HG03103 (cell line): ENCODE measurements around the gene ADIRF.

Source experiments
- ATAC-seq: cut with Tn5 transposase; IDR thresholded peaks from one replicate; pipeline ENCODE4 v1.9.1; 2021; ENCODE audit warnings: low read depth; ENCODE audit not compliant: unreplicated experiment

ADIRF gene

DNA sequence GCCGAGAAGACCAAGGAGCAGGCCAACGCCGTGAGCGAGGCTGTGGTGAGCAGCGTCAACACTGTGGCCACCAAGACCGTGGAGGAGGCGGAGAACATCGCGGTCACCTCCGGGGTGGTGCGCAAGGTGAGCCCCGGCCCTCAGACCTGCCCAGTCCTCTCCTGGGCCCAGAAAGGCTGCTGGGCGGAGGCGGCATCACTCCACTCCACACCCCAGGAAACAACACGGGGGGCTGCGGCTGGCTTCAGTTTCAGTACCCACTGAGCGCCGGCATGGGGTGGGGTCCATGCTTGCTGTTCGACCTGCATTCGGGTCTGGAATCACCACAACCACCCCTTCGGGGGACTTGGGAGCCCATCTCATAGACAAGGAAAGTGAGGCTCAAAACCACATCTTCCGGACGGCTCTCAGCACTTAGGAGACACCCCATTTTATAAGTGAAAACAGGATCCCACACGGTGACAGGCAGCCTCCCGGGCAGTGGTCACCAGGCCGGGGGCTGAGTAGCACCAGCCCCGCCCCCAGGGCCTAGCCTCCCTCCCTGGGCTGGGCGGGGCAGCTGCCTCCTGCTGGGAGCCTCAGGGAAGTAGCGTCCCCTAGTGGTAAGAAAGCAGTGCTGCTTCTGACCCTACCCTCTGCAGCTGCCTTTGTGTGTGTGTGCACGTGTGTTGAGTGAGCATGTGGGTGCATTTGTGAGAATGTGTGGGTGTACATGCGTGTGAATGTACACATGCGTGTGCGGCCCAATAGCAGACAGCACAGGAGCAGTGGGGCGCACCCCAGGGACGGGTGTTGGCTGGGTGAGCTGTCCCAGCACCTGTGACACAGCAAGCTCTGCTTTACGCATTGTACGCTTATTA, 8.0 kb upstream of the ADIRF start:
- peak; percentile 78 for ATAC-seq

DNA sequence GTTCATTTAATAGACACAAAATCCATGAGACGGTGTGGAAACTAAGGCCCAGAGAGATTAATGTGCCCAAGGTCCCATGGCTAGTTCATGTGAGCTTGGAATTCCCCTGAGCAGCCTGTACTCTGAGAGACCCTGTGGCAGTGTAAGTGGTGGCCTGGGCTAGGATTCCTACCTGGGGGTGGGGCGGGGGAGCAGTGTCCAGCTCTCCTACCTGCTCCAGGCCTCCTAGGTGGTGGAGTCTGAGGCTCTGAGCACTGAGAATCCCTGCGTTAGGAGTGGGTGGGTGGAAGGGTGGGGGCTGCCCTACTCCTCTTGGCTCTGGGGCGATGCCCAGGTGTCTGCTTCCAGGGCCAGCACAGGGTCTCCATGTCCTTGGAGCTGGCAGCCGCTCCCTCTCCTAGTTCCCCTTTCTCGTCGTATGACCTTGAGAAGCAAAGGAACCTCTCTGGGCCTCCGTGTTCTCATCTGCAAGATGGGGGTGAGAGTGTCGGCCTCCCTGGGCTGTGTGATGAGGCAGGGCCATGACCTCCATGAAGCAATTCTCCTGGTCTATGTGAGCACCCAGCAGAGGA, 7.3 kb upstream of the ADIRF start:
- no peak for ATAC-seq

DNA sequence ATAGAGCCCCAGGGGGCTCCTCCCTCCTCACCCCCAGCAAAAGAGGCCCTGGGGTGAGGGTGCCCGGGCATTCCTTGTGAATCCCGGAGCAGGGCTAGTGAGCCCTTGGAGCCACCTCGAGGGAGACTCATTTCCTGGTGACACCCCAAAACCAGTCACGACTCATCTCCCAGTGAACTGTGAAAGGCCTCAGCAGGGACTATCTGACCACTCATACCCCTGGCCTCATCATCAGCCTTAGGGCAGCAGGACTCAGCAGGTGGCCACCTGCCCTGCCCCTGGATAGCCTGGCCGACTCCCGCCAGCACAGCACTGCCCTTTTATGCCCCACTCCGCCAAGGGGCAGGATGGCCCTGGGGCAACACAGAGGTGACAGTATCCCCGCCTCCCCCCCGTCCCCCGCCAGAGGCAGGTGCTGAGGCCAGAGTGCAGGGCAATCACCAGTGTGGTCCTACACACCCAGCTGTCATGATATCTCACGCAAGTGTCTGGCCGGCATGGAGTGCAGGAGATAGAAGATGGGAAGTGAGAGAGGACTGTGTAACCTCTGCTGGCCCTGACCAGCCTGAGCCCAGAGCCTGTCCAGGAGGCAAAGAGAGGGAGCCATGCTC, 6.7 kb upstream of the ADIRF start:
- no peak for ATAC-seq

DNA sequence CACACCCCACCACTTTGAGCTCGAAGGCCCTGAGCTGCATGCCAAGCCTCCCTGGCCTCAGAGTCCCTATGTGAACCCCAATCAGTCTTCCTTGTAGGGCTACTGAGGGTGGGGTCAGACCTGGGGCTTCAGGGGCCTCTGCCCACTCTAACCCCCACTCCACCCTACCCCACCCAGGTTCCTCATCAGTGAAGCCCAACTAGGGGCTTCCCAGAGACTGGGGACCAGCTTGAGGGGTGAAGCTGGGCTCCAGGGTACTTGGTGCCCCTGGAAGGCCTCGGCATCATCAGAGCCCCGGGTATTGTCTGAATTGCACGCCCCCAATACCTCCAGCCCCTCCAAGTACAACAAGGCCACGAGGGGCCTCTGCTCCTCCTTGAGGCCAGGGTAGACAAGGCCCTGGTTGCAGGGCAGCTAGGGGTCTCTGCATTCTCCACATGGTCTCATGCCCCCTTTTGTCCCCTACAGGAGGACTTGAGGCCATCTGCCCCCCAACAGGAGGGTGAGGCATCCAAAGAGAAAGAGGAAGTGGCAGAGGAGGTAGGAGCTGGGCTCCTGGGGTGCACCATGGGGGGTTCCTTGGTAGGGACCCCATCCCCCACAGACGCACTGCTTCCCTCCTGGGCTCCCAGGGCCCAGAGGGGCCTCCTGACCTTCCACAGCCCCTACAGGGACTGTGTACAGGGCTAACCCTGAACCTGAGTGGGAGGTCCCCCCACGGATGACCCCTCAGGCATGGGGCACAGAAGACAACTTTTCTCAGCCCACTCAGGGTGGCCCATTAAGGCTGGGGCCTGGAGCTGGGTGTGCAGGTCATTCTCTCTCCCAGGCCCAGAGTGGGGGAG, 5.9 kb upstream of the ADIRF start:
- ATAC-seq: no peak

DNA sequence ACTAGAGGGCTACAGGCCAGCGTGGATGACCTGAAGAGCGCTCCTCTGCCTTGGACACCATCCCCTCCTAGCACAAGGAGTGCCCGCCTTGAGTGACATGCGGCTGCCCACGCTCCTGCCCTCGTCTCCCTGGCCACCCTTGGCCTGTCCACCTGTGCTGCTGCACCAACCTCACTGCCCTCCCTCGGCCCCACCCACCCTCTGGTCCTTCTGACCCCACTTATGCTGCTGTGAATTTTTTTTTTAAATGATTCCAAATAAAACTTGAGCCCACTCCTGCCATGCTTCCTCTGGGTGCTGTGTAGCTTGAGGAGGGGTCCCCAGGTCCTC, 5.3 kb upstream of the ADIRF start:
- no peak for ATAC-seq

DNA sequence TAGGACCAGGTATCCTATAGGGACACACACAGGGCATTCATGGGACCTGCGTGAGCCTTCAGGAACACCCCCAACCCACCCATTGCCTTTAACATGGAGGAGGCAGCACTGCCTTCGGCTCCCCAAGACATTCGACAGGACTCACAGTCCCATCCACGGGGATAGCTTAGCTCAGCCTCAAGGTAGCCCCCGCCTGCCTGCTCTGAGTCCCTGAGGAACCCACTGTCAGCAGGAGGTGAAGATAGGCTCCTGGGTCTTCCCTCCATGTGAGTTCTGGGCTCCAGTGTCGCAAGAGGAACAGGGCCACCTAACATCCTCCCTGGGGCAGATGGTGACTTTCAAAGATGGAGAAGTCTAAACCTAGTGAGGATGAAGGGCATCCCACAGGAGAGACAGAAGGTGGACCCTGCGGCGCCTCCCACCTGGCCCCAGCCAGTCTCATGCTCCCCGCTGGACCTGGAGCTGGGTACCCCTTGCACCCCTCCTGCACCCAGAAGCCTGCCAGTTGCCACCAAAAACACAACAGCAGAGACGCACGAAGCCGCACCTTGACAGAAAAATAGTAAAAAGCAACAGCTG, 4.9 kb upstream of the ADIRF start:
- ATAC-seq: no peak

DNA sequence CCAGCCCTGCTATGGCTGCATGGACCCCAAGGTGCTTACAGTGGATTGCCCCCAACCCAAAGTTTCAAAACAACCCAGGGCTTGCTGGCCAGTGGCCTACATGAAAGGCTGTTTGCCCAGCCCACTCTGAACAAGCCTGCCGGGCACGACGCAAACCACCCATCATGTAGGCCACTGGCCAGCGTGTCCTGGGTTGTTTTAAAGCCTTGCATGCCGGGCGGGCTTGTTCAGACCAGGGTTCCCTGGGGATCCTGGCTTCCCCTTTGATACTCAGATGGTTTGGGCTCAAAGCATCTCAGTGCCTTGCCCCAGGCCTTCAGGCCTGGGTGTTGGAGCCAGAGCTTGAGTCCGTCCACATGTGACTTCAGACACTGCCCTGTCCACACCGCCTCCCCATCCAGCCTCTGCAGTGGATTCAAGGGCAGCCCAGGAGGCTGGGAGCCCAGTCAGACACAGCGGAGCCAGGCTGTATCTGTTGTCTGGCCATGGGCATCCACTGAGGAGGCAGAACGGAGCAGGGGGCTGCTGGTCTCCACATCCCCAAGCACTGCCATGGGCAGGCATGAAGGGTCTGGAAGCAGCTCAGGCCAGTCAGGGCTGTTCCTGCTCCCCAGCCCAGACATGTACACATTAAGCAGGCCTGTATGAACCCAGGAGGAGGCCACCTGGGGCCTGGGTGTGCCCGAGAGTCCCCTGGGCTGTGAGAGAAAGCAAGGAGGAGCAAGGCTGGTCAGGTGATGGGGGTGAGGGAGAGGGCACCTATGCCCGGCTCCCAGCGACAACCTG, 4.0 kb upstream of the ADIRF start:
- no peak for ATAC-seq

DNA sequence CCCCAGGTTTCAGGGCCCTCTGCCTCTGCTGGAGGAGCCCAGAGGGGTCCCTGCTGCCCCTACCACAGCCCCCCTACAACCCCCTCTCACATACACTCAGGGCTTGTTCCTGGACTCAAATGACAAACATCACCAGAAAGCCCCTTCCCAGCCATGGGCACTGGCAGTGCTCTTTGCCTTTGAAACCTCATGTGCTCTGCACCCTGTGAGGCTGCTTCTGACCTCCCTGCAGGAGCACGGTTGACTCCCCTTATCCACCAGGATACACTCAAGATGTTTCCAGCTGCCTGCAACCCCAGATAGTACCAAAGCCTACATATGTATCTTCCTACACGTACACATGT, 3.5 kb upstream of the ADIRF start:
- no peak for ATAC-seq

DNA sequence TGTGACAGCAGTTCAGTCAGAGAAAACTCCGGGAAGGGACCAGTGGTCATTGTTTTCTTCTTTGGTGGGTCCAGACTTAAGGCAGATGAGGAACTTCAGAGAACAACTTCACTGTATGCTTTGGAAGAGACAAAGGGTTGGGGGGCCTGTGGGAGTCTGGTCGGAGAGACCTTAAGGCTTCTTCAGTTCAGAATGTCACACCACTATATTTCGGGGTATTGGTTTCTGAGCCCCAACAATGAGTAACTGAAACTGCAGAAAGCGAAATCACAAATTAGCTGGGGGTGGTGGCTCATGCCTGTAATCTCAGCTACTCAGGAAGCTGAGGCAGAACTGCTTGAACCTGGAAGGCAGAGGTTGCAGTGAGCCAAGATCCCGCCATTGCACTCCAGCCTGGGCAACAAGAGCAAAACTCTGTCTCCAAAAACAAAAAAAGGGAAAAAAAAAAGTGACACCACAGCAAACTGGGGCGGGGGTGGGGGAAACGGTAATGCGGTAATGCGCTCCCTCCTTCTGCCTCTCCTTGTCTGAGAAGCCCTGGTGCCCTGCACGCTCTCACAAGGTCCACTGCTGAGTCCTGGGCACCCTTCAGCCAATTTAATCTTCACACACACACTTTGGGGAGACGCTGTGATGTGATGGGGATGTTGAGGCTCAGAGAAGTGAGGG, 2.2 kb upstream of the ADIRF start:
- no peak for ATAC-seq

DNA sequence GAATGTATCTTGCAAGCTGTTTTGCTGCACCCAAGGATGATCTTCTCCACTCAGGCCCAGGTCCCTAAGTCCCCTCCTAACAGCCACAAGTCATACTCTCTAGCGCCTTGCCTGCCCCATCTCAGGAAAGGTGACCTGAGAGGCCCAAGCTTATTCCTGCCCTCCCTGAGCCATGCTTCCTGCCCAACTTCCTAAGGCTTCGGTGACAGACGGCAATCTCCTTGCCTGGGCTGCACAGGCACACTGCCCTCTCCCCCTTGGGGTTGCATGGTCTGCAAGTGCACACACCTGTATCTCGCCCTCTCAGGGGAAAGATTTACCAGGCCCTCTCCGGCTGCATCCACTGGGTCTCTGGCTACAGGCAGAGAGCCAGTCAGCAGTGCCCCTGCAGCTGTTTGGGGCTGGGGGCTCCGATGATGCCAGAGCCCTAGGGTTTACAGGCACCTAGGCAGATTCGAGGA, 771 bp upstream of the ADIRF start:
- no peak for ATAC-seq

DNA sequence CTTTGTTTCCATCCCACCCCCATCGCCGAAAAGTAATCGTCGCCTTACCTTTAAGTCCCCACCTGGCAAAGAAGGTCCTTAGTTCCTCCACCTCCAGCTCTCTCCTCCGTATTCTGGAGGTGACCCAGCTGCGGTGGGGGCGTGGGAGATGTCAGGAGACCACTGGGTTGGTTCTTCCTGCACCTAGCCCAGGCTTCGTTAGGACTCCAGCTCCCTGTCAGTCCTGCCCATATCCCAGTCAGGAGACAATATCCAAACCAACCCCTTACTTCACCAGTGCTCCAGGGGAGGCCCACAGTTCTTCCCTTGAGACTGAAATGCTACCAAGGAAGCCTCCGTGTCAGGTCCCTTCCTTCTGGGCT, 693 bp downstream of the ADIRF start:
- ATAC-seq: no peak

DNA sequence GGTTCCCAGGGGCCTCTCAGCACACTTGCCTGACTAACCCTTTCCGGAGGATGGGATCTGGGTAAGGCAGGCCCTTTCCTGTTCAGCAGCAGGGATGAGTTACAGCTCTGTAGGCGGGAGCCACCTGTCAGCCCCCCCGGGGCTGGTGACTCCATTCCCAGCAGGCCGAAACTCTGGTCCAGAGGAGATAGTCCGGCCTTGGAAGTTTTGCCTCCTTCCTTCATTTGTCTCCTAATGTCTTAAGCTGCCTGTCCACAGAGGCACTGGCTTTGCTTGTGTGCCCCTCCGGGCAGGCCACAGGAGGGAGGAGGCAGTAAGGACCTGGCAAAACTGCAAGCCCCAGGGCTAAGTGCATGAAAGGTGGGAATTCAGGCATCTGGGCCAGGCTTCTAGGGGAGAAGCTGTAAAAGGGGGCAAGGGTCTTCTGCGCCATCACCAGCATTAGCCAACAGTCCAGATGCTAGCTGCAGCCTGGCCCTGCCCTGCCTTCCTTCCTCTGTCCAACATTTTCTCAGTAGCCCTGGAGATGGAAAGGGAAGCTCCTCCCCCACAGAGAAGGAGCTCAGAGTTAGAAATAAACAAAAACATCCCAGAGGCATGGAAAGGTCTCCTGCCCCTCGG, 1.2 kb downstream of the ADIRF start:
- ATAC-seq: no peak

DNA sequence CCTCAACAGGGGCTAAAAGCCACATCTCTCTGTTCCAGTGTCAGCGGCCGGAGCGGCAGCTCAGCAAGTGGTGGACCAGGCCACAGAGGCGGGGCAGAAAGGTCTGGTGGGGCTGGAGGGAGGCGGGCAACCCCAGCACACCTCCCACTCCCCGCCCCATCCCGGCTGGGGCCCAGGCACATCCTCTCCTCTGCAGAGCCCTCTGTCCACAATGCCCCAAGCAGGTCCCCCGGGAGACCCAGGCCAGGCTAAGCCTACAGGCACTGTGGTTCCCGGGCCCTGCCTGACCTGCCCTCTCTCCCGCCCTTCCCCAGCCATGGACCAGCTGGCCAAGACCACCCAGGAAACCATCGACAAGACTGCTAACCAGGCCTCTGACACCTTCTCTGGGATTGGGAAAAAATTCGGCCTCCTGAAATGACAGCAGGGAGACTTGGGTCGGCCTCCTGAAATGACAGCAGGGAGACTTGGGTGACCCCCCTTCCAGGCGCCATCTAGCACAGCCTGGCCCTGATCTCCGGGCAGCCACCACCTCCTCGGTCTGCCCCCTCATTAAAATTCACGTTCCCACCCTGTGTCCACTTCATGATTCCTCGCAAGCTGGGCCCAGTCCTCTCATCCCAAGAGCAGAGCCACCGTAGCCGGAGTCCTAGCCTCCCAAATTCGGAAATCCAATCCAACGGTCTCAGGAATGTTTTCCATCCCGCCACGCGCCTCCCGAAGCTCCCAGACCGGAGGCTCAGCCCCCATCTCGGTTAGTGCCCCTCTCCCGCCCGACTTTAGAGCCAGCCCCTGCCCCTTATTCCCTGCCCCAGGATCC, 2.1 kb downstream of the ADIRF start:
- no peak for ATAC-seq

DNA sequence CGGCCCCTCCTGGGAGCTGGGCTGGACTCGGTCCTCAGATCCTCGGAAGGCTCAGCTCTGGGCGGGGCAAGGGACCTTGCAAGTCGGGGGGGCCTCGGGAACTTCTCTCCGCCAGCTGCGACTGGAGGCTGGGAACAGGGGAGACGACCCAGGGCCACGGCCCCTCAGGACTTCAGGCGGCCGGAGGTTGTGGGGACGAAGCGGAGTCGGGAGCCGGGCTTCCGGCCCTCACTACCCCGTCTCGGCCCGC, 2.6 kb downstream of the ADIRF start:
- ATAC-seq: no peak

DNA sequence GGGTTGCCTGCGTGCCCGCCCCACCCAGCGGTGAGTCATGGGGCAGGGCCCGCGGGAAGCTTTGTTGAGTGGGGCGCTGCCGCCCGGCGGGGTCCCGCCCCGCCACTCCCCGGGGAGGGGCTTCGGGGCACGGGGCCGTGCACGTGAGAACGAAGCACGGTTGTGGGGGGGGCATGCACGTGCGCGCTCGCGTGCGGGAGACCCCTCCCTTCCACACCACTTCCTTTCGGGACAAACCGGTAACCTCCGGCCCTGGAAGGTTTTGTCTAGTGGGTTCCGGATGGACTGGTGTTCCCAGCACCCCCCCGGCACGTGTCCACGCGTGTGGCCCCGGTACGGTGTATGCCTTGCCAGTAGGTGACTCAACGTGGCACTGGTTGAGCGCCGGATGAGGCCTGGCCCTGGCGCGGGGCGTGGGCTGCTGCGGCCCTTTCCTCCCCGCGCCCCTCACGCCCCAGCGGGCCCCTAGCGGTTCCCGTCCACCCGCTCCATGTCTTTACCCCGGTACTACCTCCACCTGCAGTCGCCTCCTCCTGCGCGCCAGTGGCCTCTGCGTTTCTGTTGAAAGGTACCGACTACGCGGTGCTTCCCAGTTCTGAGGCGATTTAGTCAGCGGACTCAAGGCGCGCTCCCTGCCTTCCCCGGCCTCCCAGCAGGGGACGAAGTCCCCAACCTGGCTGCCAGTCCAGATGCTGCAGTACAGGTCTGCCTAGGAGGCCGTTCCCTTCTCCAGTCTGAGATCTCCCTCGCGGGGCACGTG, 3.1 kb downstream of the ADIRF start:
- ATAC-seq: peak; percentile 51

DNA sequence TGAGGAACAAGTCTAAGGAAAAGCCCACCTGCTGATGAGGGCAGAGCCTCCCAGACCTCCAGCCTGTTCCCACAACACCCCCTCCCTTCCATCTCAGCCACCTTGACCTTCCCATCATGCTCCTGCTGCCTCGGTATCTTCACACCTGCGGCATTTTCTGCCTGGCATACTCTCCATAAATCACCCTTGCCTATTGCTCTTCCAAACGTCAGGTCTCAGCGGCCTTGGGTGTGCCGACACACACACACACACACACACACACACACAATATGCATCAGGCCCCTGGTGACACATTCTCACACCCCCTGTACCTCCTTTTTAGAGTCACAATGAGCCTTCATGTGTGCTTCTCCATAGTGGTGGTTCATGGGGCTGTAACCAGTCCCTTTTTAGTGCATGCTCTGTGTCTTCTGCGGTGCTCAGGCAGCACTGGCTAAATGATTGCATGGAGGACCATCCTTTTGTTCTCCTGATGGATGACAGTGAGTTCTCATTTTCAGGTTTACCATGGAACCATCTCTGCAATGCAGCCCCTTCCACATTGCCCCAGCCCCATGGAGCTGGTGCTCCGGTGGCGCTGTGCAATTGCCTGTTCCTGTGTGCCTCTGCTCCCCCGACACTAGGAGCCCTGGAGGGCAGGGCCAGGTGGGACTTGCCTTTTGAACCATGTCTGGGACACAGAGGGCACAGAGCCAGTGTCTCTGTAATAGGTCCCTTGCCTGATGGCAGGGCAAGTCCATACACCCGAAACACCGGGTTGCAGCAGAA, 4.5 kb downstream of the ADIRF start:
- no peak for ATAC-seq

DNA sequence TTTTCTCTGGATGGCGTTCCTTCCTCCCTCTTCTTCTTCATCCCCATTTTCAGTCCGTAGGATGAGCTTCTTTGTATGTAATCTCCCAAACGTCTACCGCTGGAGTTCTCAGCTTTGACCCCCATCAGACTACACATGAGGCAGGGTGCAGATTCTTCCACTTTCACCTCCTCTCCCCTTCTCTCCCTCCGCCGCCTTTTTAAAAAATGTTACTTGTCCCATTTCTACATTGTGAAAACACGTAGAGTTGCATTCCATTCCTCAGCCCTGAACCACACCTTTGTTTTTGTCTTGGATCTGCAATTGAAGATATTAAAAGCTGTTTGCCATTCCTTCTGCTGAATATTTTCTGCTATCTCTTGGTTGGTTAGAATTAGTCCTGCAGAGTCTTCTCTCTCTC, 6.2 kb downstream of the ADIRF start:
- no peak for ATAC-seq
